Heart left ventricle (tissue), 16 donors: Measurements from ENCODE around the gene RPA3. TPM values are rescaled to one million over a fixed set of nuclear protein-coding genes. Genes with fewer than 3 reads are reported as not detected.

ENCODE experiments used
- ATAC-seq, 4 donors: fragments of 200-7000 bp; cut with Tn5 transposase; one replicate each; pipeline ENCODE4 v1.9.1; 2020 to 2022; ENCODE audit warnings: moderate library complexity in 4 of 4, mild to moderate bottlenecking in 3 of 4, moderate number of reproducible peaks in 1 of 4
- DNase-seq, 5 donors: peaks; one replicate each; pipeline ENCODE4 v3.0.0-alpha.2; 2020
- H3K27ac ChIP-seq, 12 donors: fragments of 200-600 bp; sonication (generic) in 4 of 12; one replicate each; pipeline versions ENCODE4 v1.5.0 to v1.8.0; 2016 to 2022; ENCODE audit warnings: mild to moderate bottlenecking in 2 of 12
- H3K27me3 ChIP-seq, 9 donors: fragments of 200-600 bp; sonication (generic) in 2 of 9; one replicate each; pipeline versions ENCODE4 v1.5.1 to v1.8.0; 2016 to 2022; ENCODE audit warnings: mild to moderate bottlenecking in 3 of 9
- H3K36me3 ChIP-seq, 9 donors: fragments of 200-600 bp; sonication (generic) in 2 of 9; one replicate each; pipeline versions ENCODE4 v1.5.0 to v1.8.0; 2018 to 2022; ENCODE audit warnings: mild to moderate bottlenecking in 2 of 9
- H3K4me1 ChIP-seq, 12 donors: fragments of 200-600 bp; sonication (generic) in 4 of 12; one replicate each; pipeline versions ENCODE4 v1.5.0 to v1.8.0; 2016 to 2022; ENCODE audit warnings: mild to moderate bottlenecking in 3 of 12
- H3K4me3 ChIP-seq, 12 donors: fragments of 200-600 bp; sonication (generic) in 4 of 12; one replicate each; pipeline versions ENCODE4 v1.5.0 to v1.8.0; 2017 to 2022; ENCODE audit warnings: mild to moderate bottlenecking in 9 of 12, moderate library complexity in 4 of 12
- H3K9me3 ChIP-seq, 12 donors: fragments of 200-600 bp; sonication (generic) in 4 of 12; one replicate each; pipeline versions ENCODE4 v1.5.0 to v1.8.0; 2016 to 2022; ENCODE audit warnings: mild to moderate bottlenecking in 1 of 12
- CTCF ChIP-seq, 12 donors: fragments of 200-600 bp; sonication (generic) in 4 of 12; IDR thresholded peaks; one replicate each; pipeline versions ENCODE4 v1.5.0 to v1.8.0; 2018 to 2022; ENCODE audit warnings: antibody characterized with exemption in 12 of 12, mild to moderate bottlenecking in 5 of 12
- POLR2A ChIP-seq, 2 donors: fragments of 450-650 bp; IDR thresholded peaks; one replicate each; pipeline ENCODE4 v1.6.1; 2017; ENCODE audit warnings: antibody characterized with exemption in 2 of 2, mild to moderate bottlenecking in 2 of 2, moderate library complexity in 2 of 2
- WGBS, 4 donors: extraction: QIAGEN DNeasy Blood & Tissue Kit in 2 of 4; methylation state at CpG; one replicate each; pipeline versions ENCODE4 v1.1.5 to v1.1.7; 2013 to 2018; 5-methylcytosine and 5-hydroxymethylcytosine counted together
- intact Hi-C, 10 donors: fragments of 100-400 bp; cut with DNase I; formaldehyde crosslinking; loops; one replicate each; pipeline versions ENCODE4 v1.11.1 to v1.14.2; 2022
- polyA plus RNA-seq, 2 donors: library from polyadenylated mRNA; stranded (reverse); fragments of 200-250 nt; gene quantifications; one replicate each; pipeline ENCODE4 v1.2.3, GENCODE V29; 2013
- total RNA-seq, 9 donors: library from RNA; depleted of rRNA in 2 of 9; stranded (reverse); fragments of >200 nt in 2 of 9; fragmentation: NEBNext Ultra II Directional in 3 of 9; extraction: Animal tissue kit (Norgen Biotek cat#: 25700) in 3 of 9; gene quantifications; one replicate each; pipeline versions ENCODE4 v1.1.0 to v1.2.4, GENCODE V29; 2016 to 2023
- donor health status: ischemic (EF 13 %, LVEDD 7.1; RV severe dilation, severe dysfunction).
- donor health status: healthy with polysubstance abuse.
- donor health status: DM: no; HTN: yes; CAD: no.
- donor health status: DM: no; HTN: no; CAD: no.
- donor health status: ischemic (EF 25% LVEDD 6.9; RV normal size, moderate dysfunction).
- donor health status: ischemic (EF 25% LVEDD 5.7; RV mildly dilated, moderate dysfunction).
- donor health status: healthy.
- donor health status: DM: yes; HTN: yes; CAD: no.
- donor health status: ischemic (EF 35%, LVEDD 5.7; RV mildly dilated, moderate dysfunction).
- donor health status: nonischemic (EF 11% LVEDD 7.7; RV severe dilation, severe dysfunction).
- donor health status: DM: yes; HTN: yes; CAD: no.
- donor health status: PGD.
- donor health status: ischemic (EF 29% LVEDD 5.4; RV normal size, mild dysfunction).
- donor health status: nonischemic (EF 23%, LVEDD 6.1; RV moderate dilation, normal function).

The RPA3 gene
- total and polyA plus RNA-seq, 11 donors = 19.4 to 30.9 (median 26.2) TPM

- no peak overlapping the region for H3K4me3 ChIP-seq
- TF ChIP-seq POLR2A (IDR thresholded peaks at IDR 0.05) (no peak), CTCF (IDR thresholded peaks at IDR 0.05) (no peak)
- H3K27me3 ChIP-seq = no peaks in the 10 kb centered on the region
- no peak overlapping the region for H3K27ac ChIP-seq
- no peaks in the 10 kb centered on the region for H3K36me3 ChIP-seq
- intact Hi-C loops = no loop called here
- DNase-seq (no peak), ATAC-seq (no peak)
- no peaks in the 10 kb centered on the region for H3K4me1 ChIP-seq
- 84 to 97% (median 93%) methylated on average over 1 of the region's 1 CpG for WGBS, 4 donors
- no peaks in the 10 kb centered on the region for H3K9me3 ChIP-seq
Observed at GRCh38 chr7:7618410-7618809, 100.0 kb downstream of the RPA3 start.

GRCh38 chr7:7617550-7617949 lies 100.9 kb downstream of the RPA3 start:
- no peaks in the 10 kb centered on the region for H3K36me3 ChIP-seq
- H3K4me1 ChIP-seq = no peaks in the 10 kb centered on the region
- no peak for TF ChIP-seq CTCF (IDR thresholded peaks at IDR 0.05)
- TF ChIP-seq POLR2A (IDR thresholded peaks at IDR 0.05) = no peak
- H3K27me3 ChIP-seq = no peaks in the 10 kb centered on the region
- no peak for DNase-seq
- no peaks in the 10 kb centered on the region for H3K9me3 ChIP-seq
- no peak overlapping the region for H3K4me3 ChIP-seq
- no peak for ATAC-seq
- H3K27ac ChIP-seq = no peak overlapping the region
- 74 to 86% (median 82%) methylated on average over 3 of the region's 3 CpGs for WGBS, 4 donors
- intact Hi-C loops = no loop called here

GRCh38 chr7:7614018-7614741 lies 104.2 kb downstream of the RPA3 start:
- intact Hi-C loops = no loop called here
- DNase-seq = no peak
- peak in 1 of 4 donors; percentile 36 for ATAC-seq
- H3K4me3 ChIP-seq = no peak overlapping the region
- TF ChIP-seq CTCF (IDR thresholded peaks at IDR 0.05) (no peak), POLR2A (IDR thresholded peaks at IDR 0.05) (no peak)
- WGBS, 4 donors = 55 to 67% (median 59%) methylated on average over 4 of the region's 4 CpGs
- no peaks in the 10 kb centered on the region for H3K4me1 ChIP-seq
- no peaks in the 10 kb centered on the region for H3K27me3 ChIP-seq
- no peak overlapping the region for H3K27ac ChIP-seq
- H3K36me3 ChIP-seq = peaks cover 0 to 12% (median 0%) of the 10 kb centered on the region in 9 donors
- H3K9me3 ChIP-seq = no peaks in the 10 kb centered on the region

- H3K36me3 ChIP-seq = peaks cover 0 to 22% (median 9%) of the 10 kb centered on the region in 9 donors
- no peak overlapping the region for H3K27ac ChIP-seq
- ATAC-seq = no peak
- TF ChIP-seq POLR2A (IDR thresholded peaks at IDR 0.05) (no peak), CTCF (IDR thresholded peaks at IDR 0.05) (no peak)
- H3K9me3 ChIP-seq = no peaks in the 10 kb centered on the region
- no peak overlapping the region for H3K4me3 ChIP-seq
- DNase-seq = no peak
- H3K27me3 ChIP-seq = no peaks in the 10 kb centered on the region
- H3K4me1 ChIP-seq = no peaks in the 10 kb centered on the region
- 90 to 96% (median 95%) methylated on average over 1 of the region's 1 CpG for WGBS, 4 donors
- intact Hi-C loops = no loop called here
Observed at GRCh38 chr7:7613210-7613609, 105.2 kb downstream of the RPA3 start.
